K562 (cell line): ENCODE results near the gene RPL39L. TPM values are rescaled to one million over a fixed set of nuclear protein-coding genes. Genes with fewer than 3 reads are reported as not detected.

Source experiments
- ATAC-seq: fragments of 200-7000 bp; cut with Tn5 transposase; 3 replicates; pipeline ENCODE4 v1.9.1; 2020; ENCODE audit warnings: moderate library complexity
- BruUV-seq: library from RNA; stranded (reverse); fragments of 400-500 nt; replicated peaks from 2 replicates; lab custom pipeline; 2021; lab: Mats Ljungman, UMichigan
- CTCF ChIA-PET: fragments of 300-600 bp; formaldehyde crosslinking; extraction: SDS; loops from one replicate; lab custom pipeline; 2021; ENCODE audit warnings: low intra/inter-chr PET ratio; lab: Yijun Ruan, JAX
- POLR2A ChIA-PET: fragments of 300-600, 350-650 bp; sonication (Branson Sonifier 250); formaldehyde crosslinking; extraction: SDS; loops from one replicate; lab custom pipeline; 2021; ENCODE audit warnings: antibody characterized with exemption, inconsistent platforms; lab: Yijun Ruan, JAX
- DNase-seq, 4 experiments: peaks; one replicate each; pipeline versions ENCODE4 v3.0.0 to v3.0.0-alpha.2; 2011 to 2018; ENCODE audit warnings: low spot score in 3 of 4, mixed read lengths in 3 of 4; ENCODE audit errors: extremely low read depth in 1 of 4
- FAIRE-seq: peaks from 2 replicates; lab custom pipeline; 2011; peaks lifted over from hg19 to GRCh38; lab: Jason Lieb, UNC
- H2AFZ ChIP-seq: 2 replicates; pipeline ENCODE4 v1.6.0; 2011; ENCODE audit warnings: low read depth, low read length, control low read depth, inconsistent platforms
- H3K27ac ChIP-seq: fragments of 200-600 bp; 3 replicates; pipeline ENCODE4 v1.8.0; 2011; ENCODE audit warnings: low read depth, mild to moderate bottlenecking, control low read depth, inconsistent platforms, low read length, moderate library complexity, mixed read lengths; ENCODE audit errors: extremely low read depth
- H3K27me3 ChIP-seq, 2 experiments: fragments of 300-600 bp in 1 of 2; 2 replicates in 1 of 2; 3 replicates in 1 of 2; pipeline versions ENCODE4 v1.6.0 to v1.8.0; 2011; ENCODE audit warnings: inconsistent platforms in 2 of 2, low read length in 2 of 2, mild to moderate bottlenecking in 1 of 2, mixed read lengths in 1 of 2, moderate library complexity in 1 of 2; ENCODE audit not compliant: control insufficient read depth in 2 of 2, insufficient read depth in 2 of 2
- H3K36me3 ChIP-seq: fragments of 300-600 bp; 3 replicates; pipeline ENCODE4 v1.8.0; 2011; ENCODE audit warnings: mild to moderate bottlenecking, low read length, inconsistent platforms; ENCODE audit not compliant: control insufficient read depth, insufficient read depth
- H3K4me1 ChIP-seq, 2 experiments: fragments of 200-600 bp in 1 of 2; replicated peaks in 1 of 2; 2 replicates in 1 of 2; 3 replicates in 1 of 2; pipeline versions ENCODE4 v1.5.1 to v1.8.0; 2011; ENCODE audit warnings: inconsistent platforms in 2 of 2, low read length in 2 of 2, mild to moderate bottlenecking in 1 of 2, mixed read lengths in 1 of 2, moderate library complexity in 1 of 2; ENCODE audit not compliant: control insufficient read depth in 2 of 2, insufficient read depth in 2 of 2
- H3K4me2 ChIP-seq: 2 replicates; pipeline ENCODE4 v1.6.1; 2011; ENCODE audit warnings: low read length, control low read depth, inconsistent platforms, mixed read lengths; ENCODE audit not compliant: insufficient read depth
- H3K4me3 ChIP-seq: fragments of 200-600 bp; sonication (generic), shearing (Covaris generic); 2 replicates; pipeline ENCODE4 v1.5.1; 2016; ENCODE audit warnings: control low read depth, inconsistent platforms
- H3K79me2 ChIP-seq: fragments of 200-600 bp; 3 replicates; pipeline ENCODE4 v1.8.0; 2011; ENCODE audit warnings: low read length, inconsistent platforms; ENCODE audit not compliant: control insufficient read depth, insufficient read depth
- H3K9ac ChIP-seq, 2 experiments: 2 replicates each; pipeline versions ENCODE4 v1.6.0 to v1.6.1; 2011; ENCODE audit warnings: low read depth in 2 of 2, low read length in 2 of 2, control low read depth in 1 of 2, inconsistent platforms in 1 of 2, mild to moderate bottlenecking in 1 of 2, mixed read lengths in 1 of 2; ENCODE audit not compliant: insufficient read depth in 1 of 2
- H3K9me1 ChIP-seq: one replicate; pipeline ENCODE4 v1.6.0; 2011; ENCODE audit warnings: inconsistent platforms, mild to moderate bottlenecking, low read length, moderate library complexity; ENCODE audit not compliant: control insufficient read depth, insufficient read depth
- H3K9me3 ChIP-seq: replicated peaks from 2 replicates; pipeline ENCODE4 v1.5.1; 2011; ENCODE audit warnings: low read depth, low read length, inconsistent platforms; ENCODE audit not compliant: control insufficient read depth, insufficient read depth
- H4K20me1 ChIP-seq: replicated peaks from 2 replicates; pipeline ENCODE4 v1.6.1; 2011; ENCODE audit warnings: low read length, inconsistent platforms, mixed read lengths; ENCODE audit not compliant: control insufficient read depth, insufficient read depth
- CHD4 ChIP-seq: fragments of 200-600 bp; sonication (generic); IDR thresholded peaks from 3 replicates; pipeline ENCODE4 v1.6.1; 2012; ENCODE audit warnings: low read depth, mild to moderate bottlenecking, mixed read lengths, low read length, inconsistent platforms; ENCODE audit not compliant: insufficient read depth, insufficient replicate concordance, poor library complexity, severe bottlenecking
- NCOA4 ChIP-seq: fragments of 450-650 bp; IDR thresholded peaks from 2 replicates; pipeline ENCODE4 v1.6.1; 2018; ENCODE audit warnings: mild to moderate bottlenecking; ENCODE audit not compliant: partially characterized antibody
- POLR2A ChIP-seq: fragments of 450-650 bp; conservative IDR thresholded peaks from 2 replicates; pipeline ENCODE4 v1.6.1; 2016
- POLR2AphosphoS2 ChIP-seq: IDR thresholded peaks from 2 replicates; pipeline ENCODE4 v1.6.1; 2012; ENCODE audit warnings: low read length, improper control_type of control experiment
- POLR2H ChIP-seq: IDR thresholded peaks from 2 replicates; pipeline ENCODE4 v1.6.1; 2016; ENCODE audit warnings: missing genetic modification characterization, low read depth, mild to moderate bottlenecking, control low read depth, missing compliant biosample characterization, moderate library complexity
- SUPT5H ChIP-seq: fragments of 450-650 bp; IDR thresholded peaks from 2 replicates; pipeline ENCODE4 v1.6.1; 2016
- U2AF2 ChIP-seq: fragments of 200-400 bp; formaldehyde crosslinking; optimal IDR thresholded peaks from 2 replicates; pipeline ENCODE3; 2017; ENCODE audit warnings: low read depth, mild to moderate bottlenecking, low read length
- ZKSCAN1 ChIP-seq: fragments of 150-350 bp; IDR thresholded peaks from 2 replicates; pipeline ENCODE4 v1.6.1; 2016; ENCODE audit warnings: low read depth, low read length
- WGBS: fragments of 100-300 bp; shearing (Covaris generic); methylation state at CpG from one replicate; pipeline ENCODE4 v1.1.6; 2016; ENCODE audit warnings: low coverage, mixed read lengths; ENCODE audit not compliant: insufficient coverage; ENCODE audit errors: missing lambda C conversion rate; 5-methylcytosine and 5-hydroxymethylcytosine counted together
- in situ Hi-C: fragments of 300-500 bp; cut with MboI; formaldehyde crosslinking; loops from 4 replicates; pipeline ENCODE4 v1.15.0; 2018; ENCODE audit warnings: inconsistent platforms, mixed read lengths
- intact Hi-C: fragments of 100-400 bp; cut with micrococcal nuclease; formaldehyde crosslinking; loops from 2 replicates; pipeline ENCODE4 v1.14.2; 2022
- polyA plus RNA-seq, 8 experiments: library from polyadenylated mRNA; depleted of rRNA in 4 of 8; stranded (reverse) in 5 of 8; unstranded in 3 of 8; fragments of >200 nt; fragmentation: Nextera tagmentation in 2 of 8; fragmentation: Illumina TruSeq in 1 of 8; extraction: Ambion mirVana in 2 of 8; extraction: Trizol in 1 of 8; gene quantifications; 2 replicates each; pipeline versions ENCODE4 v1.2.1 to v1.2.3, GENCODE V29; 2011 to 2014; ENCODE audit warnings: inconsistent platforms in 1 of 8, missing spikeins in 1 of 8
- total RNA-seq, 7 experiments: library from RNA; depleted of rRNA in 6 of 7; stranded (reverse); fragments of >200 nt in 6 of 7; fragmentation: Illumina TruSeq in 2 of 7; extraction: Trizol in 2 of 7; gene quantifications; 2 replicates each; pipeline versions ENCODE4 v1.2.1 to v1.2.3, GENCODE V29; 2011 to 2021; ENCODE audit warnings: low replicate concordance in 1 of 7
- TF ChIP-seq, protein P1 (sequence below): sonication (generic); formaldehyde crosslinking; IDR thresholded peaks from 2 replicates; pipeline ENCODE4 v1.8.0; 2022; ENCODE audit warnings: missing genetic modification reagents, mild to moderate bottlenecking, moderate library complexity, borderline replicate concordance

Gene RPL39L
- total and polyA plus RNA-seq, 9 of the 15 experiments (the other 6 are each of a cell fraction or from before 2014, with no cell fraction given), result 15.0 to 122 (median 45.5) TPM

DNA sequence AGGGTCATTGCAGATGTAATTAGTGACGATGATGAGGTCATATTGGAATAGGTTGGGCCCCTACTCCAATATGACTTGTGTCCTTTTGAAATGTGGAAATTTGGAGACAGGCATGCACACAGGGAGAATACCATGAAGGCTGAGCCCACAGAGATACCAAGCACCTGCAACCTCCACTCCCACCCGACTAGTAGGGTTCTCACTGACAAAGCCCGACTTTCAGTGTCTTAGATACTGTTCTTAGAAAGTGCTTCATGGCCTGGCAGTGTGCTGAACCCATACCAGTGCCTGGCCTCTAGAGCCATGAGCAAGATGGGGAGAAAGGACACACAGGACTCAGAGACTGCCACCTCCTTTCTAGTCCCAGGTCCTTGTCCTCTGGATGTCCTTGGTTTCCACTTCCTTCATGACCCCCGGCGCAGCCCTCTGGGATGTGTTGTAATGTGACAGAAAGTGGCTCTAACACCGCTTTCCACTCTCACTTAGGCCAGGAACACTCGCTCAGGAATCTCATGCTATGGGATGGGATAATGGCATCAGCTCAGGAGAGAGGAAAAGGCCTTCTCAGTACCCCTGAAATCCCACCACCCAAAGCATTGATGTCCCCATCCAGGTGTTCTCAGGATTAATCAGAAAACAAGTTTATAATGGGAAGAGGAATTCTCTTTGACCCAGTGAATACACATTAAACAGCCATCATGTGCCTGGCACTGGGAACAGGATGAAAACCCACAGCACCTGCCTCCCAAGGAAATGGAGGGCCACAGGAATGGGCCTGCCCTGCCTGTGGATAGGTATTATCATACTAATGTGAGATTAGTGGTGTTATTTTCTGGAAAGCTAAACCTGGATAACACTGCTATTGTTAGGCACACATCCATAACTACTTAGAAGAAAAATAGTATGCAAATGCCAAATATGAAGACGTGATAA, 59.9 kb downstream of the RPL39L start:
- H3K36me3 ChIP-seq, result peaks cover 39% of the 10 kb centered on the region
- CTCF ChIA-PET, result no interaction called here

DNA sequence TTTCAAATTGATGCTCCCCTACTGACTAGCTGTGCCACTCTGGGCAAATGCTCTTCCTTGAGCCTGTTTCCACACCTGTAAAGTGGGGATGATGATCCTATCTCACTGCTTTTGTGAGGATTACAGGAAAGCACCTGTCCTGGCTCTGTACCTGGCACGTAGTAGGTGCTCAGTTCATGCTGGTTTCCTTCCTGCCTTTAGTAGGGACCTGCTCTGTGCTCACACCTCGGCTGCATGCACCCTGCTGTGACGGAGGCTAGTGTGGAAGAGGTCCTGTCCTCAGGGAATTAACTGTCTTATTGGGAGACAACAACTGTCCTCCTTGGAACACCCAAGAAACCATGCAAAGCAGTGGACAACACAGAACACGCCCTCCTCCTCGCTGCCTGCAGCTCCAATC, 61.8 kb downstream of the RPL39L start:
- Histone ChIP-seq H3K9ac (no peak overlapping the region), H3K27ac (no peak overlapping the region), H3K36me3 (peaks cover 58% of the 10 kb centered on the region), H3K4me1 (peaks cover 0 to under 1% of the 10 kb centered on the region in 2 experiments; a peak in 1 of 5 replicates), H3K4me2 (no peak overlapping the region), H3K4me3 (no peak overlapping the region), H2AFZ (no peak overlapping the region), H3K27me3 (no peaks in the 10 kb centered on the region), H4K20me1 (no peaks in the 10 kb centered on the region), H3K79me2 (no peaks in the 10 kb centered on the region), H3K9me1 (peaks cover 3% of the 10 kb centered on the region), H3K9me3 (no peaks in the 10 kb centered on the region)
- ChIA-PET POLR2A (no interaction called here), CTCF (no interaction called here)
- DNase-seq (no peak), FAIRE-seq (no peak), ATAC-seq (peak; percentile 16; the same call in 1 of the 3 replicates)
- intact Hi-C loops, result no loop called here
- BruUV-seq, result no TSS peak
- TF ChIP-seq, protein P1, sequence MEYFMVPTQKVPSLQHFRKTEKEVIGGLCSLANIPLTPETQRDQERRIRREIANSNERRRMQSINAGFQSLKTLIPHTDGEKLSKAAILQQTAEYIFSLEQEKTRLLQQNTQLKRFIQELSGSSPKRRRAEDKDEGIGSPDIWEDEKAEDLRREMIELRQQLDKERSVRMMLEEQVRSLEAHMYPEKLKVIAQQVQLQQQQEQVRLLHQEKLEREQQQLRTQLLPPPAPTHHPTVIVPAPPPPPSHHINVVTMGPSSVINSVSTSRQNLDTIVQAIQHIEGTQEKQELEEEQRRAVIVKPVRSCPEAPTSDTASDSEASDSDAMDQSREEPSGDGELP (CRISPR knock-in tag), result no peak
- no peak for TF ChIP-seq U2AF2
- no peak for TF ChIP-seq NCOA4
- 0 out of 2 replicates have a peak, but pooled peaks have one; percentile 24 for TF ChIP-seq SUPT5H
- TF ChIP-seq CHD4, result no peak
- TF ChIP-seq ZKSCAN1, result peak; percentile 76
- in situ Hi-C loops, result no loop called here
- 72% methylated on average over 5 of the region's 5 CpGs for WGBS

More for the DNA sequence above, 59.9 kb downstream of the RPL39L start:
- Histone ChIP-seq H4K20me1 (no peaks in the 10 kb centered on the region), H3K9me1 (peaks cover 3% of the 10 kb centered on the region), H3K27ac (no peak overlapping the region), H3K4me2 (no peak overlapping the region), H2AFZ (no peak overlapping the region), H3K4me1 (no peaks in the 10 kb centered on the region), H3K79me2 (no peaks in the 10 kb centered on the region), H3K9me3 (no peaks in the 10 kb centered on the region), H3K9ac (no peak overlapping the region), H3K27me3 (no peaks in the 10 kb centered on the region), H3K4me3 (no peak overlapping the region)
- POLR2A ChIA-PET, result no interaction called here
- no TSS peak for BruUV-seq
- in situ Hi-C loops, result no loop called here
- no peak for DNase-seq
- intact Hi-C loops, result no loop called here
- peak; percentile 40; the same call in 1 of the 2 replicates for TF ChIP-seq POLR2A
- TF ChIP-seq POLR2H, result no peak
- TF ChIP-seq POLR2AphosphoS2, result 0 out of 2 replicates have a peak, but pooled peaks have one; percentile 62
- WGBS, result 73% methylated on average over 8 of the region's 8 CpGs
- peak; percentile 32 for ATAC-seq
- no peak for FAIRE-seq
